Fibroblast of pulmonary artery (primary cell): Measurements from ENCODE around the gene SLC23A2.

Source experiments
- DNase-seq: peaks from one replicate; pipeline ENCODE4 v3.0.0-alpha.2; 2010; ENCODE audit warnings: low read depth
- H3K4me3 ChIP-seq: replicated peaks from 2 replicates; pipeline ENCODE4 v1.5.1; 2011; ENCODE audit warnings: low read depth, mild to moderate bottlenecking, control low read depth, low read length, moderate library complexity
- TF ChIP-seq, protein P1 (sequence below): IDR thresholded peaks from 2 replicates; pipeline ENCODE4 v1.5.1; 2011; ENCODE audit warnings: mild to moderate bottlenecking, control low read depth, low read length, inconsistent platforms; ENCODE audit errors: missing control alignments

Gene SLC23A2

GRCh38 chr20:4972506-4973251, 28.6 kb downstream of the SLC23A2 start:
- H3K4me3 ChIP-seq = peak overlapping the region; percentile 39
- DNase-seq = no peak
- TF ChIP-seq, protein P1, sequence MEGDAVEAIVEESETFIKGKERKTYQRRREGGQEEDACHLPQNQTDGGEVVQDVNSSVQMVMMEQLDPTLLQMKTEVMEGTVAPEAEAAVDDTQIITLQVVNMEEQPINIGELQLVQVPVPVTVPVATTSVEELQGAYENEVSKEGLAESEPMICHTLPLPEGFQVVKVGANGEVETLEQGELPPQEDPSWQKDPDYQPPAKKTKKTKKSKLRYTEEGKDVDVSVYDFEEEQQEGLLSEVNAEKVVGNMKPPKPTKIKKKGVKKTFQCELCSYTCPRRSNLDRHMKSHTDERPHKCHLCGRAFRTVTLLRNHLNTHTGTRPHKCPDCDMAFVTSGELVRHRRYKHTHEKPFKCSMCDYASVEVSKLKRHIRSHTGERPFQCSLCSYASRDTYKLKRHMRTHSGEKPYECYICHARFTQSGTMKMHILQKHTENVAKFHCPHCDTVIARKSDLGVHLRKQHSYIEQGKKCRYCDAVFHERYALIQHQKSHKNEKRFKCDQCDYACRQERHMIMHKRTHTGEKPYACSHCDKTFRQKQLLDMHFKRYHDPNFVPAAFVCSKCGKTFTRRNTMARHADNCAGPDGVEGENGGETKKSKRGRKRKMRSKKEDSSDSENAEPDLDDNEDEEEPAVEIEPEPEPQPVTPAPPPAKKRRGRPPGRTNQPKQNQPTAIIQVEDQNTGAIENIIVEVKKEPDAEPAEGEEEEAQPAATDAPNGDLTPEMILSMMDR = no peak

DNA sequence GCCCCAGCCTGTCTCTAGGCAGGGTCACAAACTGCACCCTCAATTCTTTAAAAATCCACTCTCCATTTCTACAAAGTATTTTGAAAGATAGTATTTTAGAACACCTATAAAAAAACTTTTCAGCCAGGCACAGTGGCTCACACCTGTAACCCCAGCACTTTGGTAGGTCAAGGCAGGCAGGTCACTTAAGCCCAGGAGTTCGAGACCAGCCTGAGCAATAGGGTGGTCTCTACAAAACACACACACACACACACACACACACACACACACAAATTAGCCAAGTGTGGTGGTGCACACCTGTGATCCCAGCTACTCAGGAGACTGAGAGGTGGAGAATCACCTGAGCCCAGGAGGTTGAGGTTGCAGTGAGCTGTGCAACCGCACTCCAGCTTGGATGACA, 30.2 kb downstream of the SLC23A2 start:
- TF ChIP-seq, protein P1 = no peak
- H3K4me3 ChIP-seq = no peak overlapping the region
- DNase-seq = no peak

DNA sequence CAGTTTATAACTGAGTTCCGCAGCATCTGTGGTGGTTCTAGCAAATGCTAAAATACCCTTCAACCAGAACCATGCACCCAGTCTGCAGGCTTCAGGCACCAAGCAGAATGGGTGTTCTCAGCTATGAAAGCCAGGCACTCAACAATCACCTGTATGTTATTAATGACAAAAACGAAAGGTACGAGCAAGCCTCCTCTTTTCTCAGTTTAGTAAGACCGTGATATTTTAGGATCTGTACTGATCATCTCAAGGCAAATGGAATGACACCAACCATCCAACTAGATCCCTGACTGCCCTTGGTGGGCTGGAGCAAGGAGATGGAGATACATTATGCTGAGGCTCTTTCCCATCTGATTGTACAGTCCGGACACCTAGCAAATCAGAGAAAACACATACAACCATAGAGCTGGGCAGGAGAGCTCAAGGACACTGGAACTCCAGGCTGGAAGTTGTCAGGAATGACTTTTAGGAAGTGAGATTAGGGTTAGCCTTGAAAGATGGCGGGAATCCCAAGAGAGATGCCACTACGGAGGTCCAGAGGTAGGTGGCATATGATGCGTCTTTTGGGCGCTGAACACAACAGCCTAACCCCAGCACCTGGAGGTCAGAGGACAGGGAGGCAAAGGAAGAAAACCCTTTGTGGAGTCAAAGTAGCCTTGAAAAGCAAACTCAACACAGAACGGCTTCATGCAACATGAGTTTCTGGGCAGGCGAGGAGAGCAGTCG, 33.4 kb downstream of the SLC23A2 start:
- no peak overlapping the region for H3K4me3 ChIP-seq
- TF ChIP-seq, protein P1 = no peak
- DNase-seq = no peak

DNA sequence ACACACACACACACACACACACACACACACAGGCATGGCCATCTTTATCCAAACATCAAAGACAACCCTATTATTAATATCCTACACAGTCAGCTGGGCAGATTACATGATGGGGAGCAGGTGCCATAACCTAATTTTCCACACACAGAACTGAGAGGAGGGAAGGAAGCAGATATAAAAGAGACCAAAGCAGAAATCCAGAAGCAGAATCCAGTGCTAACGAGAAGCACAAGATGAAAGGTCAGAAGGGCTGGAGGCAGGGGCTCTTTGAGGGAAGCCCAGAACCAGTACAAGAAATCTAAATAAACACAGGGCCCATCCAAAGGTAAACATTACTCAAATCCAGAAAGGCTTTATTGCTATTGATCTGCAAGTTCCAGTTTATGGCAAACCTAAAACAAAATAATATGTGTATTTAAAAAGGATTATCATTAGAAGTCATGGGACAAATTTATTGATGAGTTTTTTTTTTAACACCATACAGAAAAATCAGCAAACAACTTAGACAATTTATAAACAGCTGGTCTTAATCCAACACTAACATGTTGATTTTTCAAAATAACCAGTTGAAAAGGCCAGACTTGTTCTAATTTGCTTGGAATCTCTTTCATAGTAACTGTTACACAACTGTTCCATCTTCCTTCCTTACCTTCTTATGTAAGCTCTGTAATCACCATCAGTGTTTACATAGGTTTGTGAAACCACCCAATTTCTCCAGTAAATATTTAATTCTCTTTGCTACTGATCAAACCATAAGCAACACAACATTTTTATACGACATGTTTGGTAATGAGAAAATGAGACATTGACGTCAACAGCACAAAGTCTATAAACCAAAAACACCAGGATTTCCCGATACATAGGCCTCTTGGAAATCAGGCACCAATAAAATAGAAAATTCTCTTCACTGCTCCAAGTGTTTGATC, 34.2 kb downstream of the SLC23A2 start:
- H3K4me3 ChIP-seq = no peak overlapping the region
- DNase-seq = no peak
- TF ChIP-seq, protein P1 = no peak

DNA sequence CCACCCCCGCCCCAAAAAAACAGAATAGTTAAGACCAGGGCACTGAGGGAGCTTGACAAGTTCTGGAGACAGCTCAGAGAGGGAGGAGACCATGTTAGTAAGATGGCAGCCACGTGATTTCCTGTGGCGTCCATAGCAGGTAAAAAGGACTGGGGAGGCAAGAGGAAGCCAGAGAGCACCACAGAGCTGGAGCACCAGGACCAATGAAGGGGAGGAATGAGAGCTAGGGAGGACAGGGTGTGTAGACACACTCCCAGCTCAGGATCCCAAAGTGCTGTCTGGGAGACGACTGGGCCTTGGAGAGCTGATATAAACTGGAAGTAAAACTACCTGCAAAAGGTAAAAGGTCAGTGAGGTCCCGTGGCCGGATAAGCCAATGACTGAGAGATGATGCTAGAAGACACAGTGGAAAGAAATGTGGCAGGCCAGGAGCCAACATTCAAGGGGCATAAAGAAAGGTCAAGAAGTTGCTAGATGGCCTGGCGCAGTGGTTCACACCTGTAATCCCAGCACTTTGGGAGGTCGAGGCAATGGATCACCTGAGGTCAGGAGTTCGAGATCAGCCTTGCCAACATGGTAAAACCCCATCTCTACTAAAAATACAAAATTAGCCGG, 39.0 kb downstream of the SLC23A2 start:
- H3K4me3 ChIP-seq = no peak overlapping the region
- TF ChIP-seq, protein P1 = no peak
- no peak for DNase-seq

GRCh38 chr20:4961746-4962145, 39.6 kb downstream of the SLC23A2 start:
- no peak overlapping the region for H3K4me3 ChIP-seq
- DNase-seq = peak; percentile 94
- TF ChIP-seq, protein P1 = no peak
